Astrocyte (in vitro differentiated cells and primary cell): ENCODE results near the gene TWF1.

Source experiments
- CTCF ChIP-seq: IDR thresholded peaks from 2 replicates; pipeline ENCODE4 v1.5.1; 2011; ENCODE audit warnings: low read depth, mild to moderate bottlenecking, inconsistent platforms, low read length, moderate library complexity; ENCODE audit not compliant: insufficient read depth
- EZH2 ChIP-seq: IDR thresholded peaks from 2 replicates; pipeline ENCODE4 v1.6.1; 2012; ENCODE audit warnings: mild to moderate bottlenecking, low read length, inconsistent platforms; ENCODE audit not compliant: insufficient read depth

GRCh38 chr12:43848786-43849185 is 42.7 kb upstream of the TWF1 start:
- no peak for TF ChIP-seq CTCF
- no peak for TF ChIP-seq EZH2
